ENCODE measurements around the gene LIG3. TPM values are rescaled to one million over a fixed set of nuclear protein-coding genes. Genes with fewer than 3 reads are reported as not detected.

LIG3 gene
- total and polyA plus RNA-seq, 2 experiments from 2014 or later = 16.4 to 119 TPM

DNA sequence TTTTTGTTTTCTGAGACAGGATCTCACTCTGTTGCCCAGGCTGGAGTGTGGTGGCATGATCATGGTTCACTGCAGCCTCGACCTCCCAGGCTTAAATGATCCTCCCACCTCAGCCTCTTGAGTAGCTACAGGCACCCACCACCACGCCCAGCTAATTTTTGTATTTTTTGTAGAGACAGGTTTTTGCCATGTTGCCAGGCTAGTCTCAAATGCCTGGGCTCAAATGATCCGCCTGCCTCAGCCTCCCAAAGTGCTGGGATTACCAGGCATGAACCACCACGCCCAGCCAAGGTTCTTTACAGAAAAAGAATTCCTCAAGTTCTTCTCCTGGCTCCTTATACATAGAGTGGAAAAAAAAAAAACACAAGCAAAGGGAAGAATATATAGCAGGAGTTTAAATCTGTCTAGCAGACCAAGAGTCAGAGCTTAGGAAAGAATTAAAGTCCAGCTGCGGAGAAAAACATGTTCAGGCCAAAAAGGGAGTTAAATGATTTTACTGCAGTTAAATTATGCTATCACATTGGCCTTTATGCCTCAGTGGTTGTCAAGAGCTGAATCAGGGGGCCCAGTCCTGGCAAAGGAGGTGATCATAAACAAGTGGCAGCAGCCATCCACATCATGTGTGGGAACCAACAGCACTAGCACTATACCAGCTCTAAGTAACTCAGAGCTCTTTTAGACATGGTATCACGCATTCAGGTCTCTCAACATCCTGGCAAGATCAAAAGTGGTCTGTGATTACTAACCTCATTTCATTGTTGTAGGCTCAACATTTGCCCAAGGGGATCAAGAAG is 39.3 kb downstream of the LIG3 start (continued):
- TF ChIP-seq, protein P1, sequence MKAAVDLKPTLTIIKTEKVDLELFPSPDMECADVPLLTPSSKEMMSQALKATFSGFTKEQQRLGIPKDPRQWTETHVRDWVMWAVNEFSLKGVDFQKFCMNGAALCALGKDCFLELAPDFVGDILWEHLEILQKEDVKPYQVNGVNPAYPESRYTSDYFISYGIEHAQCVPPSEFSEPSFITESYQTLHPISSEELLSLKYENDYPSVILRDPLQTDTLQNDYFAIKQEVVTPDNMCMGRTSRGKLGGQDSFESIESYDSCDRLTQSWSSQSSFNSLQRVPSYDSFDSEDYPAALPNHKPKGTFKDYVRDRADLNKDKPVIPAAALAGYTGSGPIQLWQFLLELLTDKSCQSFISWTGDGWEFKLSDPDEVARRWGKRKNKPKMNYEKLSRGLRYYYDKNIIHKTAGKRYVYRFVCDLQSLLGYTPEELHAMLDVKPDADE (IDR thresholded peaks at IDR 0.05) = no peak
- TF ChIP-seq JUNB (IDR thresholded peaks at IDR 0.05; ENCODE audit: unreplicated experiment) (no peak), CREB1 (CRISPR knock-in tag; IDR thresholded peaks at IDR 0.05; ENCODE audit: low read depth) (no peak), STAT1 (IDR thresholded peaks at IDR 0.05; ENCODE audit: unreplicated experiment) (no peak)

DNA sequence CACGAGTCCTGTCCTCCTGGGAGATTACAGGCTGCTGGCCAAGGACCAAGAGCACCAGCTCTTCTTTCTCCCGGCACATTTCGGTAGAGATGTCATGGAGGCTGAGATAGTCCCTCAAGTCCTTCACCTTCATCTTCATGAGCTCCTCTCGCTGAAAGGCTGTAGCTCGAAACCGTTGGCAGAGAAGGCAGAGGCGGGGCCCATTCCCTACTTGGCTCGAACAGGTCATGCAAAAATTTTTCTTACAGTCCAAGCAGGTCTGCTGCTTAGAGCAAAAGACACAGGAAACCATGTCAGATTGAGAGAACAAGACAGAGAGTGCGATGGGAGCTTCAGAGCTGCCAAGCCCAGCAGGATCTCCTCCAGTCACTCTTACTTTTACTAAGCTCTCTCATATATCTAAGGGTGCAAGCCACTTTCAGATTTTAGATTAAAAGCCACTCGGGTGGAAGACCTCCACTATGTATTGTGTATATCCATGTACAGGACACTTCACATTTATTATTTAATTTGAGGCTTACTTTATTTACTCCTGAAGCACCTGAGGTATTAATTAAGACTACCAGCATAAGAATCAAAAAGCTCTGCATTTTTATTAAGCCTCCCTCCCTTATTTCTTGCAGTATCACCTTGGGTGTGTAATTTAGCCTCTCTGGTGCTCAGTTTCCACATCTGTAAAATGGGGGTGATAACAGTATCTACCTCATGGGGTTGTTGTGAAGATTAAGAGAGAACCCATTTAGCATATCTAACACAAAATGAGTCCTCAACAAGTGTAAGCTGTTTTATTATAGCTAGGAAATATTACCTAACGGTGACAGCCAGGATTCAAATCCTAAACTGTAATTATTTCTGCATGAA is 41.4 kb downstream of the LIG3 start:
- H3K36me3 Mint-ChIP-seq (ENCODE audit: low read depth) = peaks cover 4% of the 10 kb centered on the region; the same call in 1 of the 3 replicates
- no peak for TF ChIP-seq POLR2AphosphoS5 (IDR thresholded peaks at IDR 0.05; ENCODE audit: low read depth)
- TF ChIP-seq CREB1 (CRISPR knock-in tag; IDR thresholded peaks at IDR 0.05; ENCODE audit: low read depth) = no peak
- no peak for TF ChIP-seq NANOG (IDR thresholded peaks at IDR 0.05; ENCODE audit: borderline replicate concordance)
- TF ChIP-seq, protein P2, sequence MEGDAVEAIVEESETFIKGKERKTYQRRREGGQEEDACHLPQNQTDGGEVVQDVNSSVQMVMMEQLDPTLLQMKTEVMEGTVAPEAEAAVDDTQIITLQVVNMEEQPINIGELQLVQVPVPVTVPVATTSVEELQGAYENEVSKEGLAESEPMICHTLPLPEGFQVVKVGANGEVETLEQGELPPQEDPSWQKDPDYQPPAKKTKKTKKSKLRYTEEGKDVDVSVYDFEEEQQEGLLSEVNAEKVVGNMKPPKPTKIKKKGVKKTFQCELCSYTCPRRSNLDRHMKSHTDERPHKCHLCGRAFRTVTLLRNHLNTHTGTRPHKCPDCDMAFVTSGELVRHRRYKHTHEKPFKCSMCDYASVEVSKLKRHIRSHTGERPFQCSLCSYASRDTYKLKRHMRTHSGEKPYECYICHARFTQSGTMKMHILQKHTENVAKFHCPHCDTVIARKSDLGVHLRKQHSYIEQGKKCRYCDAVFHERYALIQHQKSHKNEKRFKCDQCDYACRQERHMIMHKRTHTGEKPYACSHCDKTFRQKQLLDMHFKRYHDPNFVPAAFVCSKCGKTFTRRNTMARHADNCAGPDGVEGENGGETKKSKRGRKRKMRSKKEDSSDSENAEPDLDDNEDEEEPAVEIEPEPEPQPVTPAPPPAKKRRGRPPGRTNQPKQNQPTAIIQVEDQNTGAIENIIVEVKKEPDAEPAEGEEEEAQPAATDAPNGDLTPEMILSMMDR (conservative IDR thresholded peaks at IDR 0.05; ENCODE audit: low read depth in 2 of 2) = no peak
- no peak for TF ChIP-seq EZH2 (IDR thresholded peaks at IDR 0.05; ENCODE audit: low read depth, unreplicated experiment)
- TF ChIP-seq ZNF114 (CRISPR knock-in tag; IDR thresholded peaks at IDR 0.05) = no peak
- TF ChIP-seq, protein P3, sequence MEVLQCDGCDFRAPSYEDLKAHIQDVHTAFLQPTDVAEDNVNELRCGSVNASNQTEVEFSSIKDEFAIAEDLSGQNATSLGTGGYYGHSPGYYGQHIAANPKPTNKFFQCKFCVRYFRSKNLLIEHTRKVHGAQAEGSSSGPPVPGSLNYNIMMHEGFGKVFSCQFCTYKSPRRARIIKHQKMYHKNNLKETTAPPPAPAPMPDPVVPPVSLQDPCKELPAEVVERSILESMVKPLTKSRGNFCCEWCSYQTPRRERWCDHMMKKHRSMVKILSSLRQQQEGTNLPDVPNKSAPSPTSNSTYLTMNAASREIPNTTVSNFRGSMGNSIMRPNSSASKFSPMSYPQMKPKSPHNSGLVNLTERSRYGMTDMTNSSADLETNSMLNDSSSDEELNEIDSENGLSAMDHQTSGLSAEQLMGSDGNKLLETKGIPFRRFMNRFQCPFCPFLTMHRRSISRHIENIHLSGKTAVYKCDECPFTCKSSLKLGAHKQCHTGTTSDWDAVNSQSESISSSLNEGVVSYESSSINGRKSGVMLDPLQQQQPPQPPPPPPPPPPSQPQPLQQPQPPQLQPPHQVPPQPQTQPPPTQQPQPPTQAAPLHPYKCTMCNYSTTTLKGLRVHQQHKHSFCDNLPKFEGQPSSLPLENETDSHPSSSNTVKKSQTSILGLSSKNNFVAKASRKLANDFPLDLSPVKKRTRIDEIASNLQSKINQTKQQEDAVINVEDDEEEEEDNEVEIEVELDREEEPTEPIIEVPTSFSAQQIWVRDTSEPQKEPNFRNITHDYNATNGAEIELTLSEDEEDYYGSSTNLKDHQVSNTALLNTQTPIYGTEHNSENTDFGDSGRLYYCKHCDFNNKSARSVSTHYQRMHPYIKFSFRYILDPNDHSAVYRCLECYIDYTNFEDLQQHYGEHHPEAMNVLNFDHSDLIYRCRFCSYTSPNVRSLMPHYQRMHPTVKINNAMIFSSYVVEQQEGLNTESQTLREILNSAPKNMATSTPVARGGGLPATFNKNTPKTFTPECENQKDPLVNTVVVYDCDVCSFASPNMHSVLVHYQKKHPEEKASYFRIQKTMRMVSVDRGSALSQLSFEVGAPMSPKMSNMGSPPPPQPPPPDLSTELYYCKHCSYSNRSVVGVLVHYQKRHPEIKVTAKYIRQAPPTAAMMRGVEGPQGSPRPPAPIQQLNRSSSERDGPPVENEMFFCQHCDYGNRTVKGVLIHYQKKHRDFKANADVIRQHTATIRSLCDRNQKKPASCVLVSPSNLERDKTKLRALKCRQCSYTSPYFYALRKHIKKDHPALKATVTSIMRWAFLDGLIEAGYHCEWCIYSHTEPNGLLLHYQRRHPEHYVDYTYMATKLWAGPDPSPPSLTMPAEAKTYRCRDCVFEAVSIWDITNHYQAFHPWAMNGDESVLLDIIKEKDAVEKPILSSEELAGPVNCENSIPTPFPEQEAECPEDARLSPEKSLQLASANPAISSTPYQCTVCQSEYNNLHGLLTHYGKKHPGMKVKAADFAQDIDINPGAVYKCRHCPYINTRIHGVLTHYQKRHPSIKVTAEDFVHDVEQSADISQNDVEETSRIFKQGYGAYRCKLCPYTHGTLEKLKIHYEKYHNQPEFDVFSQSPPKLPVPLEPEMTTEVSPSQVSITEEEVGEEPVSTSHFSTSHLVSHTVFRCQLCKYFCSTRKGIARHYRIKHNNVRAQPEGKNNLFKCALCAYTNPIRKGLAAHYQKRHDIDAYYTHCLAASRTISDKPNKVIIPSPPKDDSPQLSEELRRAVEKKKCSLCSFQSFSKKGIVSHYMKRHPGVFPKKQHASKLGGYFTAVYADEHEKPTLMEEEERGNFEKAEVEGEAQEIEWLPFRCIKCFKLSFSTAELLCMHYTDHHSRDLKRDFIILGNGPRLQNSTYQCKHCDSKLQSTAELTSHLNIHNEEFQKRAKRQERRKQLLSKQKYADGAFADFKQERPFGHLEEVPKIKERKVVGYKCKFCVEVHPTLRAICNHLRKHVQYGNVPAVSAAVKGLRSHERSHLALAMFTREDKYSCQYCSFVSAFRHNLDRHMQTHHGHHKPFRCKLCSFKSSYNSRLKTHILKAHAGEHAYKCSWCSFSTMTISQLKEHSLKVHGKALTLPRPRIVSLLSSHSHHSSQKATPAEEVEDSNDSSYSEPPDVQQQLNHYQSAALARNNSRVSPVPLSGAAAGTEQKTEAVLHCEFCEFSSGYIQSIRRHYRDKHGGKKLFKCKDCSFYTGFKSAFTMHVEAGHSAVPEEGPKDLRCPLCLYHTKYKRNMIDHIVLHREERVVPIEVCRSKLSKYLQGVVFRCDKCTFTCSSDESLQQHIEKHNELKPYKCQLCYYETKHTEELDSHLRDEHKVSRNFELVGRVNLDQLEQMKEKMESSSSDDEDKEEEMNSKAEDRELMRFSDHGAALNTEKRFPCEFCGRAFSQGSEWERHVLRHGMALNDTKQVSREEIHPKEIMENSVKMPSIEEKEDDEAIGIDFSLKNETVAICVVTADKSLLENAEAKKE (CRISPR knock-in tag; IDR thresholded peaks at IDR 0.05) = no peak
- no peak for TF ChIP-seq STAT1 (IDR thresholded peaks at IDR 0.05; ENCODE audit: unreplicated experiment)
- no peak for TF ChIP-seq JUNB (IDR thresholded peaks at IDR 0.05; ENCODE audit: unreplicated experiment)

More for the DNA sequence above, 41.4 kb downstream of the LIG3 start:
- DNase-seq (ENCODE audit: low spot score) (no peak), ATAC-seq (no peak)
- peaks cover 5% of the 10 kb centered on the region; the same call in 1 of the 3 replicates for H3K4me1 Mint-ChIP-seq
- no peak overlapping the region for H2AFZ ChIP-seq
- H3K27me3 ChIP-seq (ENCODE audit: insufficient read depth) = no peaks in the 10 kb centered on the region
- no peak overlapping the region for H3K4me3 Mint-ChIP-seq
- no peaks in the 10 kb centered on the region for H3K4me1 ChIP-seq (ENCODE audit: insufficient read depth)
- no peaks in the 10 kb centered on the region for H3K27me3 Mint-ChIP-seq (ENCODE audit: insufficient read depth, low read depth, poor library complexity)
- no peak overlapping the region for H3K4me3 ChIP-seq
- no peak overlapping the region for H3K27ac ChIP-seq (ENCODE audit: low read depth)
- H3K9me2 ChIP-seq (ENCODE audit: insufficient read depth) = no peaks in the 10 kb centered on the region
- no peak overlapping the region for H3K27ac Mint-ChIP-seq
- H3K36me3 ChIP-seq (ENCODE audit: insufficient read depth) = no peaks in the 10 kb centered on the region
- no peaks in the 10 kb centered on the region for H4K20me1 ChIP-seq (replicated peaks; ENCODE audit: insufficient read depth)
- H3K4me2 ChIP-seq = no peak overlapping the region
- H3K79me2 ChIP-seq (replicated peaks; ENCODE audit: insufficient read depth) = no peaks in the 10 kb centered on the region
- H3K9me3 Mint-ChIP-seq = no peaks in the 10 kb centered on the region
- H3F3A ChIP-seq (replicated peaks; ENCODE audit: low read depth) = no peaks in the 10 kb centered on the region
